Activated CD4-positive, alpha-beta T cell treated with anti-CD3 and anti-CD28 coated beads, Interleukin-2, amount 10 ng/mL, durations not matched to agents 7 days and 5 days (primary cell): ENCODE data around the gene RAB3B. TPM values are rescaled to one million over a fixed set of nuclear protein-coding genes. Genes with fewer than 3 reads are reported as not detected.
A peak's percentile ranks its signal among the peaks of the same experiment; 100 is the strongest.
"Not testable (repeated sequence)": the region's sequence is repeated elsewhere in the genome, so short reads cannot be mapped to it uniquely, and the experiment has no call there.

Experiments used
- CTCF ChIA-PET: fragments of 350-600 bp; sonication (Branson Sonifier 250); formaldehyde crosslinking; loops from one replicate; lab custom pipeline; 2021; ENCODE audit warnings: antibody characterized with exemption; lab: Charles Lee
- POLR2A ChIA-PET: fragments of 350-600 bp; sonication (Branson Sonifier 250); formaldehyde crosslinking; loops from one replicate; lab custom pipeline; 2021; ENCODE audit warnings: antibody characterized with exemption; lab: Charles Lee
- DNase-seq: peaks from one replicate; pipeline ENCODE4 v3.0.0-alpha.2; 2020
- H3K27ac Mint-ChIP-seq: one replicate; pipeline ENCODE4 v1.8.0; 2021; ENCODE audit warnings: mild to moderate bottlenecking, moderate library complexity, mixed read lengths
- H3K27me3 Mint-ChIP-seq: one replicate; pipeline ENCODE4 v1.8.0; 2021; ENCODE audit warnings: mixed read lengths
- H3K36me3 Mint-ChIP-seq: one replicate; pipeline ENCODE4 v1.8.0; 2021; ENCODE audit warnings: low read depth, mixed read lengths
- H3K4me1 Mint-ChIP-seq: one replicate; pipeline ENCODE4 v1.8.0; 2021; ENCODE audit warnings: mixed read lengths
- H3K4me3 Mint-ChIP-seq: one replicate; pipeline ENCODE4 v1.8.0; 2021; ENCODE audit warnings: mild to moderate bottlenecking, moderate library complexity, mixed read lengths
- H3K9me3 Mint-ChIP-seq: one replicate; pipeline ENCODE4 v1.8.0; 2021; ENCODE audit warnings: mixed read lengths
- total RNA-seq, 2 experiments: library from RNA; stranded (reverse); gene quantifications; one replicate each; pipeline ENCODE4 v1.2.3, GENCODE V29; 2021

The RAB3B gene
- total RNA-seq, 2 experiments from 2014 or later: 0.02 TPM

DNA sequence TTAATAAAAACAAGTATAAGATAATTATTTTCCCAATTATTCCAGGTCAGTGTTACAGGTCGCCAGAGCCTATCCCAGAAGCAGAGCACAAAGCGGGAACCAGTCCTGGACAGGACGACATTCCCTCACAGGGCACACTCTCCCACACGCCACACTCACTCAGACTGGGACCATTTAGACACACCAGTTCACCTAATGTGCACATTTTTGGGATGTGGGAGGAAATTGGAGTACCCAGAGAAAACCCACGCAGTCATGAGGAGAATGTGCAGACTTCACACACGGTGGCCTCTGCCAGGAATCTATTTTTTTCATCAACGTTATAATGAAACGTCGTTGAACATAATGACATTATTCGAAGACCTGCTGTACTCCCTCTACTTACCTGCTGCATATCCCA is 91.5 kb downstream of the RAB3B start:
- no peaks in the 10 kb centered on the region for H3K36me3 Mint-ChIP-seq
- CTCF ChIA-PET: no interaction called here
- H3K9me3 Mint-ChIP-seq: no peaks in the 10 kb centered on the region
- no peak for DNase-seq
- H3K27me3 Mint-ChIP-seq: peaks cover 41% of the 10 kb centered on the region
- H3K4me3 Mint-ChIP-seq: no peak overlapping the region
- peaks cover 3% of the 10 kb centered on the region for H3K4me1 Mint-ChIP-seq
- POLR2A ChIA-PET: no interaction called here
- no peak overlapping the region for H3K27ac Mint-ChIP-seq

DNA sequence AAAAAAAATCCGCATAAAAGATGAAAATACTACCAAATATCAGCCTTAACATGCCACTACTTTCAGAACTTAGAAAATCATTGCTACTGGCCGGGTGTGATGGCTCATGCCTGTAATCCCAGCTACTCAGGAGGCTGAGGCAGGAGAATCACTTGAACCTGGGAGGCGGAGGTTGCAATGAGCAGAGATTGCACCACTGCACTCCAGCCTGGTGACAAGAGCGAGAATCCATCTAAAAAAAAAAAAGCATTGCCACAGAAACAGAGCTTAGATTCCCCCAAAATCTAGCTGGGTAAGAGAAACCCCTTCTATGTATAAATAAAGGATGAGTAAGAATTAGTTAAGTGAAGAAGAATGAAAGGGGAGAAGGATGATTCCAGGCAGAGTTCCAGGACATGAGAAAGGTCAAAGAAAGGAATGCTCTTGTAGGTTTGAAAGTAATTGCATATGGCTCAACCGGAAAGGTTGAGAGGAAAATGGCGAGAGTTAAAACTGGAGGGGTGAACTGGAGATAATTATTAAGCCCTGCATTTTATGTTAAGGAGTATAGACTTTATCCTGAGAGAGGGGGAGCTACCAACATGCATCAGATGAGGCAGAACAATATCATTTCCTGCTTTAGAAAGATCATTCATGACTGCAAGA is 92.3 kb downstream of the RAB3B start:
- Mint-ChIP-seq H3K36me3 (no peaks in the 10 kb centered on the region), H3K27me3 (peaks cover 45% of the 10 kb centered on the region), H3K4me3 (no peak overlapping the region), H3K4me1 (peaks cover 3% of the 10 kb centered on the region), H3K27ac (no peak overlapping the region), H3K9me3 (no peaks in the 10 kb centered on the region)
- ChIA-PET CTCF (interaction anchor here (1.8 to 2.1 kb wide), 3 partner anchors 8 to 33 kb away, joined by 3 to 19 read pairs (median 6); no protein-coding TSS in a partner anchor), POLR2A (no interaction called here)
- DNase-seq: no peak

DNA sequence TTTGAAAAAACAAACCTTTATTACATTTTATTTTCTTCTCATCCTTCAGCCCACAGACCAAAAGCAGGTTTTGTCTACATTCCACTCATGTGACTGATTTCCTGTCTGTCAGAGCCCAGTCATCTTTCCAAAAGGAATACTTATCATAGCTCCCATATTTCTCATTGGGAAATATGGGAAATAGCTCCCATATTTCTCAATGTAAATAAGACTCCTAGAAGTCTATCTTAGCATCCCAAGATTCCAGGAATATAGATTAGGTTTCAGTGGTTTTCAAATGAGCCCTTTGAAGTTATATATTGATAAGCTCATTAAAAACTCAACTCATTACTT is 92.8 kb downstream of the RAB3B start:
- peaks cover 44% of the 10 kb centered on the region for H3K27me3 Mint-ChIP-seq
- H3K4me3 Mint-ChIP-seq: no peak overlapping the region
- DNase-seq: no peak
- H3K36me3 Mint-ChIP-seq: no peaks in the 10 kb centered on the region
- no peaks in the 10 kb centered on the region for H3K9me3 Mint-ChIP-seq
- ChIA-PET POLR2A (no interaction called here), CTCF (interaction anchor here (0.8 to 2.1 kb wide), 8 partner anchors 9 to 108 kb away, joined by 3 to 19 read pairs (median 4); no protein-coding TSS in a partner anchor)
- H3K4me1 Mint-ChIP-seq: peaks cover 3% of the 10 kb centered on the region
- no peak overlapping the region for H3K27ac Mint-ChIP-seq

DNA sequence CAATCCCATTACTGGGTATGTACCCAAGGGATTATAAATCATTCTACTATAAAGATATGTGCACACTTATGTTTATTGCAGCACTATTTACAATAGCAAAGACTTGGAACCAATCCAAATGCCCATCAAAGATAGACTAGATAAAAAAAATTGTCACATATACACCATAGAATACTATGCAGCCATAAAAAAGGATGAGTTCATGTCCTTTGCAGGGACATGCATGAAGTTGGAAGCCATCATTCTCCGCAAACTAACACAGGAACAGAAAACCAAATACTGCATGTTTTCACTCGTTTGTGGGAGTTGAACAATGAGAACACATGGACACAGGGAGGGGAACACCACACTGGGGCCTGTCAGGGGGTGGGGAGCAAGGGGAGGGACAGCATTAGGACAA is 95.8 kb downstream of the RAB3B start:
- DNase-seq, POLR2A ChIA-PET, H3K27ac Mint-ChIP-seq, H3K4me1 Mint-ChIP-seq, H3K36me3 Mint-ChIP-seq, H3K9me3 Mint-ChIP-seq, H3K4me3 Mint-ChIP-seq, CTCF ChIA-PET: not testable (repeated sequence)
- H3K27me3 Mint-ChIP-seq: peaks cover 57% of the 10 kb centered on the region

DNA sequence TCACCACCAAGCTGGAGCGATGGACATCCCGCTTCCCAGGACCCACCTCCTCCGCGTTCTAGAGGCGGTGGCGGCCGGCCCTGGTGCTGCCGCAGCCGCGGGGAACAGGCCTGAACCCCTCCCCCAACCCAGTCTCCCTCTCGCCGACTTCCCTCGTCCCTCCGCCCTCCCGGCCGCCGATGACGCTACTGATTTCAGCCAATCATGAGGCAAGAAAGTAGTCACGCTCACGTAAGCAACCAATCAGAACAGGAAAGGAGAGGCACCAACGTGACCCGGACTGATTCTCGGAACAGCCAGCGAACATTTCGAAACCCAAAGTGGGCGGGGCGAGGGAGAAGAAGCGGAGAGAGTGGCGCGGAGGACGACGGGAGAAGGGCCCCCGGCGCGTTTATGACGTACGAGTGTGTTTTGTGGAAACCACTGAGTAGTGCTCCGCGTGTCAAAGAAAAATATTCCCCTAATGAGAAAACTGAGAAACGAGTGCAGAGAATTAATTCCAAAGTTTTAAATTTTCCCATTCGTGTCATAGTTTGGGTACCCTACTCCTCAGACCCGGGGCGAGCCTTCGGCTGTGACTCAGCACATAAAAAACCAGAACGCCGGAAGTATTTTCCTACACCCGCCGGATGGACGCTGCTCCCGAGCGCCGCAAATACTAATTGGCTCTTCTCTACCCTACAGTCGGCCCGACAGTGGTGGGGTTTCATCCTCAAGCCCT is 111.7 kb downstream of the RAB3B start, which contains the start of gene NRDC:
Gene NRDC, minus strand, starts transcription at position 112 of the 721 bp plus-strand sequence. CDS start 112 bp downstream, outside the sequence.
- H3K9me3 Mint-ChIP-seq: no peaks in the 10 kb centered on the region
- H3K4me3 Mint-ChIP-seq: no peak within 1 kb of the TSS
- peak; percentile 100 for DNase-seq
- ChIA-PET CTCF (interaction anchor here (0.6 to 1.3 kb wide), 6 partner anchors 9 to 920 kb away, joined by 3 read pairs; no protein-coding TSS in a partner anchor), POLR2A (no interaction called here)
- peaks cover 27% of the 10 kb centered on the region for H3K36me3 Mint-ChIP-seq
- no peak within 1 kb of the TSS for H3K27ac Mint-ChIP-seq
- H3K4me1 Mint-ChIP-seq: peaks cover 33% of the 10 kb centered on the region
- H3K27me3 Mint-ChIP-seq: peaks cover 13% of the 10 kb centered on the region

DNA sequence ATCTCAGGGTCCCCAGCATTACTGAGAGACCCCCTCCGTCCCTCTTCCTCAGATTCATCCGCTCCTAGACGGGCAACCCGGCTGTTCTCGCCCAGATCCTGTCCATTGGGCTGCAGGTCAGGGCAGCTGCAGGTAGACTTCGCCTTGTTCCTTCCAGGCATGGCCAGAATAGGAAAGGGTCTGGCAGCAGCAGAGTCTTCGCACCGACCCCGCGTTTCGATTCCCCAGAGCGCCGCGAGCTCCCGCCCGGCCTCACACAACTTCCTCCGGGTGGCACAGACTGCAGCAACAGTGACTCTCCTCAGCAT is 112.2 kb downstream of the RAB3B start:
- Mint-ChIP-seq H3K36me3 (peaks cover 27% of the 10 kb centered on the region), H3K27me3 (peaks cover 11% of the 10 kb centered on the region), H3K9me3 (no peaks in the 10 kb centered on the region), H3K27ac (no peak overlapping the region), H3K4me3 (no peak overlapping the region), H3K4me1 (peaks cover 35% of the 10 kb centered on the region)
- no peak for DNase-seq
- POLR2A ChIA-PET: no interaction called here
- CTCF ChIA-PET: interaction anchor here (0.6 to 1.0 kb wide), 2 partner anchors 38 to 919 kb away, joined by 3 read pairs; no protein-coding TSS in a partner anchor

DNA sequence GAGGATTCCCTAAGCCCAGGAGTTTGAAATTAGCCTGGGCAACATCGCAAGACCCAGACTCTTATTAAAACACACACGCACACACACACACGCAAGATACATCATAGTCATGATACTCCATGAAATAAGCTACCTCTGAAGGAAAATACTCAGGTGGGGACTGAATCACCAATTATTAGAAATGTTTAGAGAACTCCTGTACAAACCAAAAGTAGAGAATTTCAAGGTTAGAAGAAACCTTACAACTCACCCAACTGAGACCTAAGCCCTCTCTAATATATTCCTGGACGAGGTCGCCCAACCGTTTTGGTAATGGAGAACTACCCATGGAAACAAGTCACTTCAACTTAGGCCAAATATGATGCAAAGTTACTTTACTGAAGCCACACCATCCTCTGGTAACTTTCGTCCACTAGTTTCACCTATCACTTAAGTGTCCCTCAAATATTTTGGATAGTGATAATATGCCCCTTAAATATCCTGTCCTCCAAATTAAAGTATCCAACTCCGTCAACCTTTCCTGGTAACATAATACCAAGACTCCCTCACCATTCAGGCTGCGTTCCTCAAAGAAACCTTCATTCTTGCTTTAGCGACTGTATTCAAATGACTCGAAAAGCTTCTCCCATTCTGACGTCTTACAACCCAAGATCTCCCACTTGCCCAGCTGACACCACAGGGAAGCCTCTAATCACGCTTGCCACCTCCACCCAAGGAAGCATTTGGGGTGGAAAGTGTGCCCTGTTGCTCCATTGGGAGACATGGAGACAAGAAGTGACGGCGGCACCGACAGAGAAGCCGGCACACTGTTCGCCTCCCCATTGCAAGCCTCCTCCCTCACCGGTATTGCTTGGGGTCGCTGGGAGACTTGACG is 112.8 kb downstream of the RAB3B start:
- Mint-ChIP-seq H3K4me3 (no peak overlapping the region), H3K4me1 (peaks cover 39% of the 10 kb centered on the region), H3K27ac (no peak overlapping the region), H3K9me3 (no peaks in the 10 kb centered on the region), H3K27me3 (peaks cover 5% of the 10 kb centered on the region), H3K36me3 (peaks cover 32% of the 10 kb centered on the region)
- ChIA-PET CTCF (interaction anchor here (0.6 to 1.0 kb wide), 2 partner anchors 38 to 919 kb away, joined by 3 read pairs; no protein-coding TSS in a partner anchor), POLR2A (no interaction called here)
- DNase-seq: peak; percentile 17

DNA sequence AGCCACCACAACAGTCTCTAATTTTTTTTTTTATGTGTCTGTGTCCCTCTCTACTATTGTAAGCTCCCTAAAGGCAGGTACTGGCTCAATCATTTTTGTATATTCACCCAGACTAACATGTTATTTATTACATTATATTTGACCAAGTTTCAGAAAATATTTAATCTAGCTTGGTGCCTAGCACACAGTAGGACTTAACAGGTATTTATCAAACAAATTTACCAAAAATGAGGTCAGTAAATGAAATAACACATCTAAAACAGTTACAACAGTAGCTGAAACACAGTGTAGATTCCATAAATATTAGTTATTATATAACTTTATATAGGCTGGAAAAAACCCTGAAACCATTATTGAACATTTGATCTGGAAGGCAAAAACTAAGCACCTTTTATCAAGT is 114.7 kb downstream of the RAB3B start:
- peaks cover 53% of the 10 kb centered on the region for H3K4me1 Mint-ChIP-seq
- POLR2A ChIA-PET: no interaction called here
- no peaks in the 10 kb centered on the region for H3K9me3 Mint-ChIP-seq
- H3K27ac Mint-ChIP-seq: no peak overlapping the region
- peak overlapping the region; percentile 40 for H3K4me3 Mint-ChIP-seq
- DNase-seq: no peak
- peaks cover 44% of the 10 kb centered on the region for H3K36me3 Mint-ChIP-seq
- CTCF ChIA-PET: interaction anchor here (0.6 kb wide), 1 partner anchor 819 kb away, joined by 3 read pairs; no protein-coding TSS in a partner anchor
- peaks cover 3% of the 10 kb centered on the region for H3K27me3 Mint-ChIP-seq

DNA sequence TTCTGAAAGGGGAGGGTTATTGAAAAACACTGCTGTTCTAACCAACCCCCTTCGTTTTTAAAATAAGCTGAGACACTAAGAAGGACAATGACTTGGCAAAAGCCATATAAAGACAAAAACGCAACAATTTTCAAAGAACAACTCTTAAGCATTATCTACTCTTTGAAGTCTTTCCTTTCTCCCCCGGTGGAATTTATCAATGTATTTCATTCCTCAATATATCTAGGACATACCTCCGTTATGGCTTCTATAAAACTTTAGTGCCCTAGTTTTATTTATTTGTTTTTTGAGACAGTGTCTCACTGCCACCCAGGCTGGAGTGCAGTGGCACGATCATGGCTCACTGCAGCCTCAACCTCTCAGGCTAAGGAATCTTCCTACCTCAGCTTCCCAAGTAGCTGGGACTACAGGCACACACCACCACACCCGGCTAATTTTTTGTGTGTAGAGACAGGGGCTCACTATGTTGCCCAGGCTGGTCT is 115.2 kb downstream of the RAB3B start:
- Mint-ChIP-seq H3K9me3 (no peaks in the 10 kb centered on the region), H3K36me3 (peaks cover 46% of the 10 kb centered on the region), H3K4me3 (peak overlapping the region; percentile 40), H3K4me1 (peaks cover 57% of the 10 kb centered on the region), H3K27me3 (no peaks in the 10 kb centered on the region), H3K27ac (no peak overlapping the region)
- ChIA-PET POLR2A (no interaction called here), CTCF (interaction anchor here (0.6 kb wide), 1 partner anchor 819 kb away, joined by 3 read pairs; no protein-coding TSS in a partner anchor)
- no peak for DNase-seq

DNA sequence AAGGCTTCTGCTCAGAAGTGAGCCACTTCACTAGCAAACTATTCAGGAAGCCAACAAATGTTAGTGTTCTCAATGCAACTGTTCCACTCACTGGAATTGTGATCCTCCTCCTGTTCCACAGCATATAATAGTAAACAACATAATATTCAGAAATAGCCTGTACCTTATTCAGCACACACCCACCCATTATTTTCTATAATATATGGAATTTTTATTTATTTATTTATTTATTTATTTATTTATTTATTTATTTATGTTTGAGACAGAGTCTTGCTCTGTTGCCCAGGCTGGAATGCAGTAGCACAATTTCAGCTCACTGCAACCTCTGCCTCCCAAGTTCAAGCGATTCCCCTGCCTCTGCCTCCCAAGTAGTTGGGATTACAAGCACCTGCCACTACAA is 117.2 kb downstream of the RAB3B start:
- POLR2A ChIA-PET, DNase-seq: not testable (repeated sequence)
- peaks cover 60% of the 10 kb centered on the region for H3K4me1 Mint-ChIP-seq

DNA sequence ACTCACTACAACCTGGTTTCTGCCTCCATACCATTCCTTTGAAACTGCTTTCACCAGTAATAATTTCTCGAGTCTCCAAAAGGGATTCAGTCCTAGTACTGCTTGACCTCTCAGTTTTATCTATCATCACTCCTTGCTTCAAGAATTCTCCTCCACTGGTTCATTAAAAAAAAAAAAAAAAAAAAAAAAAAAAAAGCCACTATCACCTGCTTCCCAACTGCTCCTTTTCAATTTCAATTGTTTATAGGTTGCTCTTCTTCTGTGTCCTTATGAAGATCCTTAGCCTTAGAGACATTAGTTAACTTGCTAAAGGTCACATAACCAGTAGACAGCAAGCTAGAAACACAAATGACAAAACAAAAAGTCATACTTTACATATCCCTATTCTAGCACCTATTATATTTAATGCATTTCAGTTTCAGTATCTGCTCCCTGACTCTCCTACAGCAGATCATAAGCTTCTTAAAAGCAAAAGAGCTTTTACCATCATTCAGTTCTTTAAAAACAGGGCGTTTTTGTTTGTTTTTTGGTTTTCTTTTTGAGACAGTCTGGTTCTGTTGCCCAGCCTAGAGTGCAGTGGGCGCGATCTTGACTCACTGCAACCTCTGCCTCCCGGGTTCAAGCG is 119.0 kb downstream of the RAB3B start:
- Mint-ChIP-seq H3K27ac (no peak overlapping the region), H3K4me3 (no peak overlapping the region), H3K27me3 (no peaks in the 10 kb centered on the region), H3K4me1 (peaks cover 63% of the 10 kb centered on the region), H3K36me3 (peaks cover 43% of the 10 kb centered on the region), H3K9me3 (no peaks in the 10 kb centered on the region)
- DNase-seq: no peak
- CTCF ChIA-PET: no interaction called here
- POLR2A ChIA-PET: no interaction called here

More for the DNA sequence above, 117.2 kb downstream of the RAB3B start:
- H3K27ac Mint-ChIP-seq, H3K4me3 Mint-ChIP-seq, H3K9me3 Mint-ChIP-seq, CTCF ChIA-PET, H3K27me3 Mint-ChIP-seq: not testable (repeated sequence)
- H3K36me3 Mint-ChIP-seq: peaks cover 48% of the 10 kb centered on the region
